HG03103 (cell line): ENCODE results near the gene GAS2.

Experiments
- ATAC-seq: cut with Tn5 transposase; IDR thresholded peaks from one replicate; pipeline ENCODE4 v1.9.1; 2021; ENCODE audit warnings: low read depth; ENCODE audit not compliant: unreplicated experiment

Gene GAS2

DNA sequence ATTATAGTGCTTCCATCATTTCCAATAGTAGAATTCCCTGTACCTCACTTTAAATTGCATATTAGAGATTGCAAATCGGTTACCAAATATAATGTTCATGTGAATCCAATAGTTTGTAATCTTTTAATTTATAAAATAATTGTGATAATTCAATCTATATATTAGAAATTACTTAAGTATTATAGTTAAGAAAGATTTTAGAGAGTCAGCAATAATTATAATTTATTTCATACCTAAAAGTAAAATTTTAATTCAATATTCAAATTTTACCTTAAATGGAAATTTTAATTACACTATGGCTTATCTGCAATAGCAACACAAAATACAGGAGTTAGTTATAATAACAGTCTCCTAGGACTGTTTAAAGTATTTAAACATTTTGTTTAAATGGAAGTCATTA lies 180.3 kb downstream of the GAS2 start:
- no peak for ATAC-seq

DNA sequence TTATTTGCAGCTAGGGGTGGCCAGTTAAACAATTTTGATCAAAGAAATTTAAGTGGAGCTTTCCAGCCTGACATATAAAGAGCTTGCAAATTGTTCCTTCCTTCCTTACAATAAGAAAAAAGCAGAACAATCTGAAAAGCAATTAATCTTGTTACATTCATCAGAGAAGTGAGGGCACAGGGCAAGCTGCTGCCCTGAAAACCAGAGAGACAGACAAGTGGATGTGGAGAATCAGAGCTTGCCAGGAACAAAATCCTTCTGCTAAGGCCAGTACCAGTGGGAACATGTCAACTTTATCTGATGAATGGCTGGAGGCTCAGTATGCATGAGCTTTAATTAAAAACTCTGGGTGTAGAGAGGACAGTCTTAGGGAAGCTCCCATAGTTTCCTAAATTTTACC lies 185.1 kb downstream of the GAS2 start:
- ATAC-seq: no peak

DNA sequence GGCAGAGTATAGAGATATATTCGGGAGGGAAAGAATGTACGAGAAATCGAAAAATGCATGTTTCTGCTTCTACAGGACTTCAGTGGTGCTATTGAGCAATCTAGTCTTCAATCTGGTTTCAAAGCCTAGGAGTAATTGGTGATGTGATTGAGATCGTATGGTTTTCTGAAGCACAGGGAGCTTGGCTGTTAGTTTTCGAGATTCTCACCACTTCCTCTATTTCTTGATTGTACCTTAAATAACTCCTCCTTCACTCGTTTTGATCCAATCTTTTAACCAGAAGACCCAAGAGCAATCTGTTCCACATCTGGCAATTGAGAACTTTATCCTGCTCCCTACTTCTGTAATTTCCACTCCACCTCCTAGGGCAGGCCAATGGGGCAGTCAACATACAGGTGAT lies 193.3 kb downstream of the GAS2 start:
- no peak for ATAC-seq

DNA sequence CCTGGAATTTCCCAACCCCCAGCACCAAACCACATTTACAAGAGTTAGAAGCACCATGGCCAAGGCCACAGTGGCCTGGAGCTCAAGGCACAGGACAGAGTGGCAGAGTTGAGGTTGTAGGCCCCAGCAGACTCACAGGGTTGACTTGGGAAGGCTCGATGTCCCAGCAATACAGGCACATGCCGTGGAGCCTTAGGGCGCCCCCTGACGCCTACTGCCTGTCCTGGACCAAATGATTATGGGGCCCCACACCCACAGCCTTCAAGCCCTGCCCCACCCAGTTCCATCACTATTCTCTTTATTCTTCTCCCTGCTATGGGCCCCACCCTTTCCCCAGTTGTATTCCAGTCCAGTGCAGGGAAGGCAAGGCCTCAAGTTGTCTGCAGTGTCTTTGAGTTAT lies 193.8 kb downstream of the GAS2 start, which contains the start of gene CCDC179:
Gene CCDC179 (minus strand): TSS at position 234 of the 400 bp plus-strand sequence. CDS start 53 bp downstream, at position 181.
- ATAC-seq: no peak
